GM18526 (cell line): Measurements from ENCODE around the gene PRMT7.

Experiments
- POLR2A ChIP-seq: IDR thresholded peaks from 3 replicates; pipeline ENCODE4 v1.6.1; 2011; ENCODE audit not compliant: insufficient read length; ENCODE audit errors: extremely low read depth

The PRMT7 gene

GRCh38 chr16:68368301-68368888 lies 57.6 kb downstream of the PRMT7 start:
- no peak for TF ChIP-seq POLR2A

DNA sequence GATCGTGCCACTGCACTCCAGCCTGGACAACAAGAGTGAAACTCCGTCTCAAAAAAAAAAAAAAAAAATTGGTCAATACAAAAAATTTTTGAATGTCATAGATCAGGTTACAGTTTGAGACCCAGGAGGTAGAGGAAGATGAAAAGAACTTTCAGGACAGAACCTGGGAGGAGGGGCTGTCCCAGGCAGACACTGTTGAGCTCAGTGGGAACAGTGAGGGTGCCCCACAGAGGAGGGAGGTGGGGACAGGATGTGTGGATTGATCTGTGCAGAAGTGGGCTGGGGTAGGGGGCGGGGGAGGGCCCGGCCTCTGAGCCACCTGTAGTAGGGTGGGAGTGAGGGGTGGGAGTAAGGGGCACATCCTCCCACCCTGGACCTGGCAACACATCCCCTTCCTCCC lies 58.3 kb downstream of the PRMT7 start:
- no peak for TF ChIP-seq POLR2A

DNA sequence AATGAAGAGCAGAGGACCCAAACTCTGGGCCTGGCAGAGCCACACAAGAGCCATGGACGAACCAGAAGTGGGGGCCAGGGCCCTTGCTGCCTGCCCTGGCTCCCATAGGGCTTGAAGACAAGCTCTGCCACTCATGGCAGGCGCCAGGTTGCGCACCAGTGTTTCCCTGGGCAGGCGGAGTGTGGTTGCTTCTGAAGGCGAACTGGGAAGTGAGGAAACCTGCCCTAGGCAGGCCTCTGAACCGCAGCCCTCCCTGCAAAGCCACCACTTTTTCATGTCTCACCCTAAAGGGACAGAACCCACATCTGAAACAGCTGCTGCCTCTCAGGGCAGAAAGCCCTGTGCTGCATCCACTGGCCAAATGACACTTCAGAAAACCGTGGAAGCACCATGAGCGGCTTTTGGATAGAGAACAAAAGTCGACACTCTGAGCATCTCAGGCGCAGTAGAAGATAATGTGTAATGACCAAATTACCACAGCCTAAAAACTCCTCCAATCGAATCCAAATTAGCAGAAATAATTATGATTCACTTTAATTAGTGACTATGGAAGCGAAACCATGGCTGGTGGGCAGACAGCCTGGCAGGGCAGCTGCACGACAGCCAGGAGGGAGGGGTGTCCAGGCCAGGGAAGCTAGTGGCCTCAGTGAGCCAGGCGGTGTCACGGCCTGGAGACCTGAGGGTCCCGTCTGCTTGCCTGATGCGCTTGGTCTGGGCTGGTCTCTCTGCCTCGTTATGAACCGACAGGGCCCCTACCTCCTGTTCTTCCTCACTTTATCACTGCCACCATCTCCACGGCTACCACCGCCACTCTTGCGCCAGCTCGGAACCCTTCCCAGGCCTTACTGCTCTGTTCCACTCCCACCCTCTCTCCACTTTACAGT lies 59.1 kb downstream of the PRMT7 start:
- TF ChIP-seq POLR2A: no peak

GRCh38 chr16:68370581-68371275 lies 59.9 kb downstream of the PRMT7 start:
- no peak for TF ChIP-seq POLR2A

- TF ChIP-seq POLR2A: no peak
Observed at GRCh38 chr16:68371276-68371651, 60.4 kb downstream of the PRMT7 start.

- TF ChIP-seq POLR2A: no peak
Observed at GRCh38 chr16:68371706-68372380, 61.0 kb downstream of the PRMT7 start.

- TF ChIP-seq POLR2A: no peak
Observed at GRCh38 chr16:68372381-68372720, 61.5 kb downstream of the PRMT7 start.

DNA sequence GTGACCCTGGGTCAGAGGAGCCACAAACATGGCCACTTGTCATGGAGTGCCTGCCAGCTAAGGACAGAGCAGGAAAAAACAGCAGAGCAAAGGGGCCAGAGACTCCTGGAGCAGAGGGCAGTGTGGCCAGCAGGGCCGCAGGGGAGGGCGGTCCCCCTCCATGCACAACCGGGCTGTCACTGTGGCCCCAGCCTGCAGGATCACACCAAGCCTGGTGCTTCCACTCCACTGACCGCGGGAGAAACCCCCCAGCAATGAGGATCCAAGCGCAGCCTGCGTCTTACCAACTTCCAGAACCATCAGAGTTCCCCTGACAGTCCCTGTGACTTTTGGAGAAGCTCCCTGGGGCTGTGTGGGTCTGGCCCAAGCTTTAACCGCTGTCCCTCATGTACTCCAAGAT lies 62.0 kb downstream of the PRMT7 start:
- no peak for TF ChIP-seq POLR2A

DNA sequence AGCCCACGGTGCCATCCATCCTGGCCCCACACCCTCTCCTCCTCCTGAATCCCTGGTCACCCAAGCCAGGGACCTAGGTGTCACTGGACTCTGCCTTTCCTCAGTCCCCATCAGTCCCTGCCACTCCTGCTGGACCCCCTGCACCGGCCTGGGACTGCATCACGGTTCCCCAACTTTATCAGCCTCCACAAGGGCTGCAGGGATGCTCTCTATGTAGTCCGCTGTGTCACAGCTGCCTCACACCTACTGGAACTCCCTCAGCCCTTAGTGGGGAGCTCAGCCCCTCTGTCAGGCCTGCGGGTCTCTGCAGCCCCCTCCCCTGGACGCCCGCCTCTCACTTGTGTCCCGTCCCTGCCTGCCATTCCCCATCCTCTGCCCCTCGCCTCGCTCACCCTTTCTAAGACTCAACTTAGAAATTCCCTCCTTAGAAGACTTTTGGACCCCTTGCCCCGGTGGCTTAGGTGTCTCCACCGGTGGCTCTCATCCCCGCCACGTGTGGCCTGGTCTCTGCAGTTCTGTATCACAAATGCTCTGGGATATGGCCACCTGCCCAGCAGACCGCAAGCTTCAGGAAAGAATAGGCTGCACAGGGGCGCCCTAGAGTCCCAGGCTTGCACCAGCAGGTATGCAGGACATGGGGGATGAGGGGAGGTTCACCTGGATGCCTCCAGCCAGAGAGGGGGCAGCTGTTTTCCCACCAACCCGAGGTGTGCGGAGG lies 62.9 kb downstream of the PRMT7 start:
- no peak for TF ChIP-seq POLR2A

DNA sequence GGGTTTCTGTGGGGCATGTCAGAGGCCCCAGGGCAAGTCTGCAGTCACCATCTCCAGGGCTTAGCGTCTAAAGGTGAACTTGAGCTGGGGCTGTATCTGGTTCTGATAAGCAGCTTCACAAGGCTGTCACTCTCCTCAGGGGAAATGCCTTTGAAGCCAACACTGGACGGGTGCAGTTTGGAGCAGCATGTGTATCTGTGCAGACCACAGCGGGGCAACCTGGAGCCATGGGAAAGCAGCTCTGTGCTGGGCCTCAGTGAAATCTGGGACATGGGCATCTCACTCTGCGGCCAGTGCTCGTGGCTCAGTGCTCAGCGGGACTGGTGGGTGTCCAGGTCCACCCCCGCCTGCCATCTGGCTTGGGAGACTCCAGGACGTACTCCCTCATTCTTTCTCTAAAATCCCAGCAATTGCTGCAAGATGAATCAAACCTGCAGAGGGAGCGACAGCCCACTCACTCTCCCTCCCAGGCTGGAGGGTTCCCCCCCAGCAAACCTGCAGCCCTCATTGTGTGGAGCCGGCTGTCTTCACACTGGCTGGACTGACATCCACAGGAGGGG lies 63.5 kb downstream of the PRMT7 start:
- TF ChIP-seq POLR2A: no peak

DNA sequence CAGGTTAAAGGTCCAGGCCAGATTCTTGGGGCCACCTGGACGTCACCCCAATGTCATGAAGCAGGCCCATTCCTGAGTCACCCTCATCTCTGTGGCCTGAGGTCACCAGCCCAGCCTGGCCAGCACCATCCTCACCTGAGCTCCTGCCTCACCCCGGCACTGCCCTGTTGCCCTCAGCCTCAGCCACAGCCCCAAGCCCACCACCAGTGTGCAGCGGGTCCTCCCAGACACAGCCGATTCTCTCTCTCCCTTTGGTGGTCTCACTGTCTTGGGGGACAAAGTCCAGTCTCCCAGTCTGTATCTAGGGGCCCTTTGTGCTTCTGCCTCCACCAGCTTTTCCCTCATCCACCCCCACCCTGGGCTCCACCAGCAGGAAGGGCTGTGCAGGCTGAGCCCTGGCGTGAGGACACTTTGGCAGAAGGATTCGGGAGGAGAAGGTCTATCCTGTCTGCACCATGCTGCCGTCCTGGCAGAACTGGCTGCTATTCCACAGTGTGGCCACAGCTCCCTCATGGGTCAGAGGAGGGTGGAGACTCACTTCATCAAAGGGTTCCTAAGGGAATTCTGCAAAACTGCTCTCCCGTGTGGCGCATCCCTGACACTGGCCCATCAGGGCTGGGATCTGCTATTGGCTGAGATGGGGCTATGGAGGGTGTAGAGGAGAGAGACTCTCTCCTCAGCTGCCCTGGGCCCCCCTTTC lies 64.3 kb downstream of the PRMT7 start:
- TF ChIP-seq POLR2A: no peak

GRCh38 chr16:68375801-68376536 lies 65.2 kb downstream of the PRMT7 start:
- TF ChIP-seq POLR2A: no peak

GRCh38 chr16:68376590-68376989 lies 65.8 kb downstream of the PRMT7 start:
- TF ChIP-seq POLR2A: no peak
